T-helper 2 cell treated with Interferon-gamma antibody and Interleukin-4, amounts not matched to agents 100 ng/mL and 5 ng/mL, for 36 hours (primary cell): ENCODE data around the gene ABAT. TPM values are rescaled to one million over a fixed set of nuclear protein-coding genes. Genes with fewer than 3 reads are reported as not detected.

Source experiments
- intact Hi-C: fragments of 100-400 bp; cut with micrococcal nuclease; formaldehyde crosslinking; loops from one replicate; pipeline ENCODE4 v1.15.1; 2023
- total RNA-seq: library from RNA; stranded (reverse); gene quantifications from 2 replicates; pipeline ENCODE4 v1.2.3, GENCODE V29; 2022

The ABAT gene
- total RNA-seq, 1 donor from 2014 or later = 9.4 TPM

- intact Hi-C loops = no loop called here
Observed at GRCh38 chr16:8808613-8809353, 134.4 kb downstream of the ABAT start.

GRCh38 chr16:8812162-8812843 lies 137.9 kb downstream of the ABAT start:
- intact Hi-C loops = no loop called here

GRCh38 chr16:8814095-8814806 lies 139.8 kb downstream of the ABAT start:
- intact Hi-C loops = no loop called here

GRCh38 chr16:8816967-8817655 lies 142.7 kb downstream of the ABAT start:
- intact Hi-C loops = loop anchor here (1.0 kb wide), 2 partner anchors 20 to 52 kb away; partner anchors contain the start of genes CARHSP1, PMM2 and TMEM186

GRCh38 chr16:8818504-8819270 lies 144.3 kb downstream of the ABAT start:
- intact Hi-C loops = no loop called here

- intact Hi-C loops = no loop called here
Observed at GRCh38 chr16:8819411-8820034, 145.1 kb downstream of the ABAT start.

GRCh38 chr16:8822403-8822802 lies 148.0 kb downstream of the ABAT start:
- intact Hi-C loops = no loop called here

- intact Hi-C loops = no loop called here
Observed at GRCh38 chr16:8826278-8826879, 152.0 kb downstream of the ABAT start.

GRCh38 chr16:8828541-8829165 lies 154.2 kb downstream of the ABAT start:
- intact Hi-C loops = no loop called here

GRCh38 chr16:8831450-8831849 lies 157.0 kb downstream of the ABAT start:
- intact Hi-C loops = no loop called here

GRCh38 chr16:8831871-8832716 lies 157.7 kb downstream of the ABAT start:
- intact Hi-C loops = no loop called here

GRCh38 chr16:8832717-8833105 lies 158.3 kb downstream of the ABAT start:
- intact Hi-C loops = no loop called here

Other genes with a start within 250 kb of the ABAT start
- not detected in 2 replicates for gene TMEM114, start 84.1 kb upstream of the ABAT start, total RNA-seq
- 26.9 and 36.1 TPM in 2 replicates for gene METTL22, start 52.9 kb upstream of the ABAT start, total RNA-seq
- gene TMEM186, start 123.0 kb downstream of the ABAT start, total RNA-seq = 10.0 and 11.8 TPM in 2 replicates
- 49.3 and 56.3 TPM in 2 replicates for gene PMM2, start 123.2 kb downstream of the ABAT start, total RNA-seq
- 153 and 161 TPM in 2 replicates for gene CARHSP1, start 194.4 kb downstream of the ABAT start, total RNA-seq
- not detected in 2 replicates for gene LITAFD, start 207.7 kb downstream of the ABAT start, total RNA-seq